HG02973 (cell line): ENCODE measurements around the gene KREMEN1.
"Not testable (repeated sequence)": the region's sequence is repeated elsewhere in the genome, so short reads cannot be mapped to it uniquely, and the experiment has no call there.

Experiments
- ATAC-seq: cut with Tn5 transposase; IDR thresholded peaks from one replicate; pipeline ENCODE4 v1.9.1; 2021; ENCODE audit warnings: moderate library complexity; ENCODE audit not compliant: unreplicated experiment

The KREMEN1 gene

GRCh38 chr22:29078036-29078868 is 5.4 kb downstream of the KREMEN1 start:
- ATAC-seq: no peak

- no peak for ATAC-seq
Observed at GRCh38 chr22:29078869-29079207, 6.0 kb downstream of the KREMEN1 start.

- no peak for ATAC-seq
Observed at GRCh38 chr22:29079218-29079901, 6.5 kb downstream of the KREMEN1 start.

GRCh38 chr22:29080106-29080975 is 7.5 kb downstream of the KREMEN1 start:
- ATAC-seq: no peak

GRCh38 chr22:29081517-29082236 is 8.8 kb downstream of the KREMEN1 start:
- ATAC-seq: no peak

GRCh38 chr22:29082826-29083545 is 10.2 kb downstream of the KREMEN1 start:
- ATAC-seq: no peak

GRCh38 chr22:29083576-29083932 is 10.7 kb downstream of the KREMEN1 start:
- not testable (repeated sequence) for ATAC-seq

- ATAC-seq: no peak
Observed at GRCh38 chr22:29083933-29084591, 11.2 kb downstream of the KREMEN1 start.

GRCh38 chr22:29087012-29087411 is 14.2 kb downstream of the KREMEN1 start:
- ATAC-seq: no peak

GRCh38 chr22:29088809-29089208 is 16.0 kb downstream of the KREMEN1 start:
- no peak for ATAC-seq

- no peak for ATAC-seq
Observed at GRCh38 chr22:29089507-29089906, 16.7 kb downstream of the KREMEN1 start.

- ATAC-seq: no peak
Observed at GRCh38 chr22:29090039-29090438, 17.2 kb downstream of the KREMEN1 start.

- no peak for ATAC-seq
Observed at GRCh38 chr22:29092243-29092642, 19.4 kb downstream of the KREMEN1 start.

GRCh38 chr22:29093030-29093429 is 20.2 kb downstream of the KREMEN1 start:
- no peak for ATAC-seq

- ATAC-seq: no peak
Observed at GRCh38 chr22:29093501-29094300, 20.9 kb downstream of the KREMEN1 start.

GRCh38 chr22:29095459-29095858 is 22.6 kb downstream of the KREMEN1 start:
- ATAC-seq: no peak

GRCh38 chr22:29096736-29097669 is 24.2 kb downstream of the KREMEN1 start:
- no peak for ATAC-seq

- ATAC-seq: no peak
Observed at GRCh38 chr22:29098296-29098695, 25.5 kb downstream of the KREMEN1 start.
